HG03575 (cell line): ENCODE measurements around the gene CHST13.

ENCODE experiments used
- ATAC-seq: cut with Tn5 transposase; IDR thresholded peaks from one replicate; pipeline ENCODE4 v1.9.1; 2021; ENCODE audit not compliant: unreplicated experiment, insufficient number of reproducible peaks, low FRiP score; ENCODE audit errors: extremely low read depth

The CHST13 gene

DNA sequence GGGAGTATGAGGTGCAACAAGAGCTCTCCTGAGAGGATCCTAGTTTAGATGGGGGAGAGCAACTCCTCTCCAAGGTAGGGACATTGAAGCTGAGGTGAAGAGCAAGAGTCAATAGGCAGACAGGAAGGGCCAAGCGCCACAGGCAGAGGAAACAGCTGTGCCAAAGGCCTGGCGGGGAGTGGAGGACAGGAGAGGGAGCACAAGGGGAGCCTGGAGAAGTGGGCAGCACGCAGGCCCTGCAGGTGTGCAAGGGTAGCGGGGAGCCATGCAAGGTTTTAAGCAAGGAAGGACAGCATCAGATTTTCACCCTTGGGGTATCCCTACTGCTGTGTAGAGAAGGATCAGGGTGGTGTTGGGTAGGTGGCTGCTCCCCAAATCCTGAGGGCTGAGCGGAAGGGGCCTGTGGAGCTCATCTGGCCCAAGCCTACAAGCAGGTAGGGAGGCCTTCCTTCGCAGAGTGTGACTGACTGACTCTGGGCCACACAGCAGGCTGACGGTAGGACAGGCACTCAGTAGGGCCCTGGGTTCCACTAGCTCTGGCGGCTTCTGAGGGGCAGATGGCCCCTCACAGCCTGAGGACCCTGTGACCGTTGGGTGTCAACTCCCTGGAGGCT, 13.3 kb downstream of the CHST13 start:
- ATAC-seq: no peak

GRCh38 chr3:126537730-126538281, 13.9 kb downstream of the CHST13 start:
- ATAC-seq: no peak

DNA sequence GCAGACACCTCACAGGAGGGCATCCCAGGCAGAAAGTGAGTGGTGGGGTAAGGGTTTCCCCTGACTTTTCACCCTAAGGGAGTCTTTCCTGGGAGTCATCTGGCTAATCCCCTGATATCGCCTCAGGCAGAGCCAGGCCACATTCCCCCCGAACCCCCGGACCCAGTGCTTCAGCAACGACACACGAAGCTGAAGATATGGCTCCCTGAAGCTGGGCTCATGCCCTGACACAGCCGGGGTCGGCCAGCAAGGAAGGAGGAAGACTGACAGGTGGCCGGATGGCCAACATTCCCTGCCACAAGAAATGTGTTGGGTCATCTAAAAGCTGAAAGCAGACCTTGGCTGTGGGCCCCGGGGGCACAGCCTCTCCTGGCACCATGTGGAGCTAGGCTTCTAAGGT, 14.4 kb downstream of the CHST13 start:
- ATAC-seq: no peak

DNA sequence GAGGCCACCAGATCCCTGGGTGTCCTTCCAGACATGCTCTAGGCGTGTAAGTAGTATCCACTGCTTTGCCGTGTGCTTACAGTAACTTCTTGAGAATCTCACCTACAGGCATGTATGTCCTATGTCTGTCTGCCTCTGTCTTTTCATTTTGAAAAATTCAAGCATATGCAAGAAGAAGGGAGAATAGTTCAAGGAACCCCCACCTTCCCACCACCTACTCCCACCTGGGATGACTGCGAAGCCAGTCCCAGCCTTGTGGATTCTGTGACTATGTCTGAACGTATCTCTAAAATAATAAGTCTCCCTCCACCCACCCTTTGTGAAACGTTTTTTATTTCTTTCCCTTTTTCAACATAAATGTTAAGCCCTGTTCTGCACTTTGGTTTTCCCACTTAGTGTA, 15.0 kb downstream of the CHST13 start:
- no peak for ATAC-seq

GRCh38 chr3:126539558-126540250, 15.7 kb downstream of the CHST13 start:
- no peak for ATAC-seq

DNA sequence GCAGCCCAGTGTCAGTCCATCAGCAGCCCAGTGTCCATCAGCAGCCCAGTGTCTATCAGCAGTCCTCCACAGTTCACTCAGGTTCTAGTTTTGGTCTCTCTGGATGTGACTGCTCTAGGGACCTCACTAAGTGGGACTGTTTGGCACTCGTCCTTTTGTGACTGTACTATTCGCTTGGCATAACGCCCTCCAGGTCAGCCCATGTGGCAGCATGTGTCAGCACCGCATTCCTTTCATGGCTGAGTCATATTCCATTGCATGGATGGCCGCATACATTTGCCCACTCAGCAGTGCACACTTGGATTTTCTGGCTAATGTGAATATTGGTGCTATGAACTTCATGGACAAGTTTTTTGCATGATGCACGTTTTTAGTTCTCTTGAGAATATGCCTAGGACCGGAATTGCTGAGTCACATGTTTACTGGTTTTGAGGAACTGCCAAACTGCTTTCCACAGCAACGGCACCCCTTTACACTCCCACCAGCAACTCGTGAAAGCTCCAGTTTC, 16.4 kb downstream of the CHST13 start:
- no peak for ATAC-seq

- no peak for ATAC-seq
Observed at GRCh38 chr3:126540951-126541627, 17.1 kb downstream of the CHST13 start.

GRCh38 chr3:126541628-126542339, 17.8 kb downstream of the CHST13 start:
- no peak for ATAC-seq

GRCh38 chr3:126542340-126543241, 18.6 kb downstream of the CHST13 start:
- ATAC-seq: no peak

- no peak for ATAC-seq
Observed at GRCh38 chr3:126543457-126544061, 19.6 kb downstream of the CHST13 start.

GRCh38 chr3:126544596-126545281, 20.8 kb downstream of the CHST13 start:
- no peak for ATAC-seq

DNA sequence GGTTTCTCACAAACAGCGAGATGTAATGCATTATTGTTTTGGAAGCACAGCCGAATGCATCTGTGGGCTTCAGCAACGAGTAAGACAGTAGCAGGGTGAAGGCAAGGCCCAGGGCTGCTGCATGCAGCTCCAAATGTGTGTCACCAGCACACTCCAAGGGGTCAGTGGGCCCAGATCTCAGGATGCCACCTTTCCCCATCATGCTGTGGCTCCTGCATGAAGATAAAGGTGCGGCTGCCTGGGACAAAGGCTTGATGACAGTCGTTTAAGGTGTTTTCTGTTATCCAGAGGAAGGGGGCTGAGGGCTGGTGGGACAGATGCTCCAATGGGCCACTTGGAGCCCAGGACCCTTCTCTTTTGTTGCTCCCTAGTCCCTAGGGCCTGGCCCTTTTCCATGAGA, 21.6 kb downstream of the CHST13 start:
- no peak for ATAC-seq

GRCh38 chr3:126546013-126546412, 22.1 kb downstream of the CHST13 start:
- no peak for ATAC-seq

GRCh38 chr3:126546549-126547239, 22.7 kb downstream of the CHST13 start:
- no peak for ATAC-seq

GRCh38 chr3:126547721-126548120, 23.8 kb downstream of the CHST13 start:
- no peak for ATAC-seq

GRCh38 chr3:126548556-126549466, 24.9 kb downstream of the CHST13 start:
- no peak for ATAC-seq
